Measurements from ENCODE around the gene KANK2. TPM values are rescaled to one million over a fixed set of nuclear protein-coding genes. Genes with fewer than 3 reads are reported as not detected.

Gene KANK2
- total and polyA plus RNA-seq, 5 experiments from 2014 or later: 0.23 to 0.36 TPM; not detected in 3

DNA sequence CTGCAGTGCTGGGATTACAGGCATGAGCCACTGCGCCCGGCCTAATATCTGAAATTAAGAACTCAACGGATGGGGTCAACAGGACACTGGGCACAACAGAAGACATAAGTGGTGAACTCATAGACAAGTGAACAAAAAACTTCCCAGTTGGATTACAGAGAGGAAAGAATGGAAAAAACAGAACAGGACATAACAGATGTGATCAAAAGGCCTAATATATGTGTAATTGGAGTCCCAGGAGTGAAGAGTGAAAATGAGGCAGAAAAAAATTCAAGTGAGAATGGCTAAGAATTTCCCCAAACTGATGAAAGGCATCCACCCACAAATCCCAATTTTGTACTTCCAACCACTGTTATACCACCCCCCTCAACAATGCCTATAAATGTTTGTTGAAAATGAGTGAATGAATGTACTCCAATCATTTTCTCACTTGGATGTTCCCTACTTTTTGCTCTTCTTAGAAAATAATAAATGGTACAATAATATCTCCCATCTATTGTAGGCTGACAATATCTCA is 23.8 kb upstream of the KANK2 start:
- DNase-seq: no peak
- Mint-ChIP-seq H3K36me3 (peaks cover 0 to 15% (median 9%) of the 10 kb centered on the region in 3 donors), H3K4me1 (peaks cover 0 to 2% (median 0%) of the 10 kb centered on the region in 4 donors), H3K9me3 (peaks cover 4 to 25% (median 22%) of the 10 kb centered on the region in 9 donors), H3K4me3 (no peak overlapping the region), H3K27me3 (peaks cover 0 to 24% (median 17%) of the 10 kb centered on the region in 5 donors), H3K27ac (no peak overlapping the region)
- ATAC-seq: no peak
- POLR2A ChIA-PET: no interaction called here

DNA sequence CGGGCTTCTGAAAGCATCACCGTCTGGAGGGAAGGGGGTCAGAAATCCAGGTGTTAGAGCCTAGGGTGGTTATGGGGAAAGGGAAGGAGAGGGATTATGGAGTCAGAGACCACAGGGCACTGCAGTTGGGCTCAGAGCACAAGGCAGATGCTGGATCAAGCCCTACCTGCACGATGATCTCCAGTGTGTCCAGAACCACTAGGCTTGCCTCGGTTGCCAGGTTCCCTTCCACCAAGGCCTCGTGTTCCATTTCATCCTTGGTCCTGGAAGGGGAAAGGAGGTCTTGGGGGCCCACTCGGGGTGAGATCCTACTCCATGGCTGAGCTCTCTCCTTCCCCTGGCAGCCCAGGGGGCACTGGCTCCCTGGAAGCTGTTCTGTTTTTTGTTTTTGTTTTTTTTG is 17.0 kb upstream of the KANK2 start:
- Mint-ChIP-seq H3K4me1 (no peaks in the 10 kb centered on the region), H3K9me3 (peaks cover 0 to 2% (median 0%) of the 10 kb centered on the region in 9 donors), H3K27ac (no peak overlapping the region), H3K4me3 (no peak overlapping the region), H3K36me3 (no peaks in the 10 kb centered on the region), H3K27me3 (peaks cover 1 to 25% (median 18%) of the 10 kb centered on the region in 5 donors)
- no peak for ATAC-seq
- DNase-seq: no peak
- POLR2A ChIA-PET: no interaction called here

DNA sequence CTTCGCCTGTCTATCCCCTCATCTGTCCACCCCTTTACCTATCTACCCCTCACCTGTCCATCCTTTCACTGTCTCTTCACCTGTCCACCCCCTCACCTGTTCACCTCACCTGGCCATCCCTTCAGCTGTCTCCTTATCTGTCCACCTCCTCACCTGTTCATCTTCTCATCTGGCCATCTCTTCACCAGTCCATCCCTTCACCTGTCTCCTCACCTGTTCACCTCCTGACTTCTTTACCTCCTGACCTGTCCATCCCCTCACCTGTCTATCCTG is 13.2 kb upstream of the KANK2 start:
- DNase-seq: no peak
- Mint-ChIP-seq H3K27me3 (peaks cover 1 to 29% (median 16%) of the 10 kb centered on the region in 5 donors), H3K4me1 (peaks cover 0 to 5% (median 0%) of the 10 kb centered on the region in 4 donors), H3K27ac (no peak overlapping the region), H3K4me3 (peak overlapping the region in 1 of 10 donors; percentile 31), H3K36me3 (no peaks in the 10 kb centered on the region), H3K9me3 (no peaks in the 10 kb centered on the region)
- no peak for ATAC-seq
- POLR2A ChIA-PET: interaction anchor here (0.8 kb wide), 1 partner anchor 90 kb away, joined by 5 read pairs; no protein-coding TSS in a partner anchor

DNA sequence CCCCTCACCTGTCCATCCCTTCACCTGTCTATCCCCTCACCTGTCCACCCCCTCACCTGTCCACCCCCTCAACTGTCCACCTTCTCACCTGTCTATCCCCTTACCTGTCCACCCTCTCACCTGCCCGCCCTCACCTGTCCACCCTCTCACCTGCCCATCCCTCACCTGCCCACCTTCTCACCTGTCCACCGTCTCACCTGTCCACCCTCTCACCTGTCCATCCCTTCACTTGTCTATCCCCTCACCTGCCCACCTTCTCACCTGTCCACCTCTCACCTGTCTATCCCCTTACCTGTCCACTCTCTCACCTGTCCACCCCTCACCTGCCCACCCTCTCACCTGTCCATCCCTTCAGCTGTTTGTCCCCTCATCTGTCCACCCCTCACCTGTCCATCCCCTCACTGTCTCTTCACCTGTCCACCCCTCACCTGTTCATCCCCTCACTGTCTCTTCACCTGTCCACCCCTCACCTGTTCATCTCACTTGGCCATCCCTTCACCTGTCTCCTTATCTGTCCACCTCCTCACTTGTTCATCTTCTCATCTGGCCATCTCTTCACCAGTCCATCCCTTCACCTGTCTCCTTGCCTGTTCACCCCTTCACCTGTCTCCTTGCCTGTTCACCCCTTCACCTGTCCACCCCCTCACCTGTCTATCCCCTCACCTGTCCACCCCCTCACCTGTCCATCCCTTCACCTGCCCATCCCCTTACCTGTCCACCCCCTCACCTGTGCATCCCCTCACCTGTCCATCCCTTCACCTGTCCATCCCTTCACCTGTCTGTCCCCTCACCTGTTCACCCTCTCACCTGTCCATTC is 12.7 kb upstream of the KANK2 start:
- no peak for ATAC-seq
- no peak overlapping the region for H3K27ac Mint-ChIP-seq
- peaks cover 0 to 5% (median 0%) of the 10 kb centered on the region in 4 donors for H3K4me1 Mint-ChIP-seq
- no peaks in the 10 kb centered on the region for H3K36me3 Mint-ChIP-seq
- no peak overlapping the region for H3K4me3 Mint-ChIP-seq
- H3K27me3 Mint-ChIP-seq: peaks cover 1 to 25% (median 17%) of the 10 kb centered on the region in 5 donors
- H3K9me3 Mint-ChIP-seq: no peaks in the 10 kb centered on the region
- POLR2A ChIA-PET: interaction anchor here (0.8 kb wide), 1 partner anchor 89 kb away, joined by 5 read pairs; no protein-coding TSS in a partner anchor
- DNase-seq: no peak

DNA sequence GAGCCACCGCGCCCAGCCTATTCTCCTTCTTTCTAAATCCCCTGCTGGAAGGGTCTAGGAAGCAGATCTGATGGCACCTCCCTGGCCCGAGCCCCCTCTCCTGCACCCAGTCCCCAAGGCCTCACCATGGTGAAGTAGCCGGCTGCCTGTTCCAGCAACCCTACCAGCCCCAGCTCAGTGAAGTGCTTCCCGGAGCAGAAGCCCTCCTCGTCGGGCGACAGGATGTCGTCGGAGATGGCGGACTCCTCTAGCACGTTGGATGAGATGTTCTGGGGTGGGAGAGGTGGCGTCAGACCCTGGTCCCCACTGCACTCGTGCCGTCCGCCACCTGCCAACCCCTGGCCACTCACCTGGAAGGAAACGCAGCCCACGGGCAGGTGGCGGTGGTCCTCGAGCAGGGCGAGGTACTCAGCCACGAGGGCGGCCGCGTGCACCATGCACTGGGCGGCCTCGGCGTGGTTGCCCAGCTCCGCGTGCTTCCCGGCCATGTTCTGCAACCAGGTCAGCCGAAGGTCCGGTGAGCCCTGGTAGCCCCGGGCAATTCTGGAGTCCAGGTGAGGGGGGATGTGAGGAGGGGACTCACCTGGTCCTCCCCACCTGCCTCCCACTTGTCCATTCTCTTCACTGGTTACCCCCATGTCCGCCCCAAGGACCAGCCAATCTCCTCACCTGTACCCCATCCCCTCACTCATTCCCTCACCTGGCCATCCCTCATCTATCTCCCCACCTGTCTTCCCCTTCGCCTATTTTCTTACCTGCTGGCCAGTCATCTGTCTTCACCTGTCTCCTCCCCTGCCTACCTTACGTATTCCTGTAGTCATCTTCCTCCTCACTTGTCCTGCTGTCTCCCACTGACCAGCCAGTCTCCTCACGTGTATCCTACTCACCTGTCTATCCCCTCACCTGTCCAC is 11.5 kb upstream of the KANK2 start:
- POLR2A ChIA-PET: no interaction called here
- H3K4me3 Mint-ChIP-seq: no peak overlapping the region
- no peak overlapping the region for H3K27ac Mint-ChIP-seq
- no peaks in the 10 kb centered on the region for H3K36me3 Mint-ChIP-seq
- ATAC-seq (no peak), DNase-seq (no peak)
- H3K9me3 Mint-ChIP-seq: no peaks in the 10 kb centered on the region
- H3K27me3 Mint-ChIP-seq: peaks cover 4 to 28% (median 21%) of the 10 kb centered on the region in 5 donors
- H3K4me1 Mint-ChIP-seq: peaks cover 0 to 9% (median 0%) of the 10 kb centered on the region in 4 donors

DNA sequence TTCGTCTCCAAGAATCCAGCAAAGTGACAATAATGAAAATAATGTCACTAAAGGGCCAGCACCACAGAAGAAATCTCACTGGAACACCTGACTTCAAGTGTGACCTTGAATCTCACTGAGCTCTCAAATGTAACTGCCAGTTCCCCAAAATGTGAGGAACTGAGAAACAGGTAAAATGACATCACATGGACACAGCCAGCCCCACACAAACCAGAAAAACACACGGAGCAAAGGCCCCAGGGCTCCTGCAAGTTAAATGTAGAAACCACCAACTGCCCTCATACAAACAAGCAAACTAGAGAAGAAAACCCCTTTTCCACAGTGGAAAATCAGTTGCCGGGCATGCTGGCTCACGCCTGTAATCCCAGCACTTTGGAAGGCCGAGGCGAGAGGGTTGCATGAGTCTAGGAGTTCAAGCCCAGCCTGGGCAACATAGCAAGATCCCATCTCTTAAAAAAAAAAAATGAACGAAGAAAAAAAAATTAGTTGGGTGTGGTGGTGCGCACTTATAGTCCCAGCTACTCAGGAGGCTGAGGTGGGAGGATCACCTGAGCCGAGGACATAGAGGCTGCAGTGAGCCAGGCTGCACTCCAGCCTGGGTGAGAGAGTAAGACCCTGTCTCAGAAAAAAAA is 8.7 kb upstream of the KANK2 start:
- Mint-ChIP-seq H3K9me3 (no peaks in the 10 kb centered on the region), H3K36me3 (no peaks in the 10 kb centered on the region), H3K27ac (peak overlapping the region in 4 of 10 donors; percentile 14 to 67 (median 40)), H3K27me3 (peaks cover 3 to 31% (median 24%) of the 10 kb centered on the region in 5 donors), H3K4me3 (no peak overlapping the region), H3K4me1 (peaks cover 0 to 9% (median 4%) of the 10 kb centered on the region in 4 donors)
- DNase-seq (no peak), ATAC-seq (no peak)
- POLR2A ChIA-PET: no interaction called here

DNA sequence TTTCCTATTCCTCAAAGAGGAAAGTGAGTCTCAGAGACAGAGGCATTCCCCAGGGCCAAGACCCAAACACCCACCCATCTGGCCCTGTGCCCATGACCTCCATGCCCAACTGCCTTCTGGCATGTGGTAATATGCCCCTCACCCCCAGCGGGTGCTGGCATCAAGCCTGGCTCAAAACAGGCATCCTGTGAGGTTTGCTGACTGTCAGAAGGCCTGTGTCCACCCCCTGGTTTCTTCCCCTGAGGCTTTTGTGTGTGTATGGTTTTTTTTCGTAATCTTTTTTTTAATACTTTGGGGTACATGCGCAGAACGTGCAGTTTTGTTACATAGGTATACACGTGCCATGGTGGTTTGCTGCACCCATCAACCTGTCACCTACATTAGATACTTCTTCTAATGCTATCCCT is 7.6 kb upstream of the KANK2 start:
- Mint-ChIP-seq H3K4me3 (no peak overlapping the region), H3K27ac (peak overlapping the region in 3 of 10 donors; percentile 4 to 65 (median 33)), H3K9me3 (no peaks in the 10 kb centered on the region), H3K27me3 (peaks cover 3 to 31% (median 20%) of the 10 kb centered on the region in 5 donors), H3K4me1 (peaks cover 0 to 9% (median 4%) of the 10 kb centered on the region in 4 donors), H3K36me3 (no peaks in the 10 kb centered on the region)
- no peak for DNase-seq
- POLR2A ChIA-PET: no interaction called here
- no peak for ATAC-seq

DNA sequence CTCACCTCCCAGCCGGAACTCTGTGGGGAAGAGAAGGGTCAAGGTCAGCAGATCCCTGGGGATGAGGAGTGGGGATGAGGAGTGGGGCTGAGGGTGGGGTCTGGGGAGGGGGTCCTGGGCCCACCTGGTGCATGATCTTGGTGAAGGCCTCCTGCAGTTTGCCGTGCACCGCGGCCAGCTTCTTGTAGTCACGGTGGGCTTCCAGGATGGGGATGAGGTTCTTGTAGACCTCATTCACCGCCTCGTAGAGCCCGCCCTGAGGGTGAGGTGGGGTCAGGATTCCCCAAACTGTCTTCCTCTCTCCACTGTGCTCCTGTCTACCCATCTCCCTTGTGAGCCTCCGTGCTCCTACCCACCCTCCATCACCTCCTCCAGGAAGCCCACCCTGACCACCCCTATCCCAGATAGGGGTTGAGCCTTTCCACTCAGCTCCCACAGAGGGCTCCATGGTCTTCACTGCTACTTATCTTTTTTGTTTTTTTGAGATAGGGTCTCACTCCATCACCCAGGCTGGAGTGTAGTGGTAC is 6.8 kb upstream of the KANK2 start:
- Mint-ChIP-seq H3K27ac (peak overlapping the region in 1 of 10 donors; percentile 35), H3K4me3 (no peak overlapping the region), H3K36me3 (no peaks in the 10 kb centered on the region), H3K4me1 (peaks cover 0 to 9% (median 4%) of the 10 kb centered on the region in 4 donors), H3K9me3 (no peaks in the 10 kb centered on the region), H3K27me3 (peaks cover 3 to 31% (median 20%) of the 10 kb centered on the region in 5 donors)
- POLR2A ChIA-PET: no interaction called here
- ATAC-seq (no peak), DNase-seq (peak in 1 of 10 donors; percentile 19)

DNA sequence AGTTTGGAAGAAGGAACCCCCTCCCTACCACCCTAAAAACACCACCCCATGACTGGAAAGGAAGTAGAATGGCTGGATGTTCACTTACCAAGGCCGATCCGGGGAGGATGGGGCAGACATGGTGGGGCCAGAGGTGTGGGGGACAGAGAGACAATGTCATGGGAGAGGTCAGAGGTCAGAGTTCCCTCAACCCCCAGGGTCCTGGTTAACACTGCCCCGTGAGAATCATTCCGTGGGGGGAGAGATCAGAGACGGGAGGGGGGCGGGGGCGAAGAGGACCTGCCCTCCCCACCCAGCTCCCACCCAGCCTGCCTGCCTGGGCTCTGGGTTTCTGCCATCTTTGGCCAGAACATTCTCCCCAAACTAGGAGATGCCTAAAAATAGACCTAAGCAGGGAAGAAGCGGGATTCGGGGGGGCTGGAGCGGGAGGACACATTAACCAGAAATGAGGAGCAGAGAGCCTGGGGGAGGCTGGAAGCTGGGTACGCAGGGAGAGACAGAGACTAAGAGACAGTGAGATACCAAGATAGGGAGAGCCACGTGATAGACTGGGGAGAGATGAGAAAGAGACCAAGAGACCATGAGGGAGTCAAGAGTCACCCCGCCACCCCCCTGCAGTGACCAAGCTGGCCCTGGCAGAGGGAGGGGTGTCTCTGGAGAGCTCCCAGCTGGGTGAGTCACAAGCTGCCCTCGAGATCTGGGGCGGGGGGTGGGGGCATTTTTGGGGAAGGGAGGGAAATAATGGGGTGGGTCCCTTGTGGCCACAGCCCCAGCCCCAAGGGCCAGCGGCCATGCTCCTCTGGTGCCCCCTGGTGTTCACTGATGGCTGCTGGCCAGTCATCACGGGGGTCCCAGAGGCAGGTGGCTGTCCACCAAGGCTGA is 6.1 kb upstream of the KANK2 start:
- H3K4me1 Mint-ChIP-seq: peaks cover 0 to 9% (median 4%) of the 10 kb centered on the region in 4 donors
- POLR2A ChIA-PET: no interaction called here
- H3K27ac Mint-ChIP-seq: peak overlapping the region in 1 of 10 donors; percentile 53
- ATAC-seq: peak in 1 of 2 donors; percentile 39
- H3K9me3 Mint-ChIP-seq: no peaks in the 10 kb centered on the region
- no peak overlapping the region for H3K4me3 Mint-ChIP-seq
- DNase-seq: peak in 4 of 10 donors; percentile 18 to 52 (median 26)
- peaks cover 3 to 31% (median 20%) of the 10 kb centered on the region in 5 donors for H3K27me3 Mint-ChIP-seq
- H3K36me3 Mint-ChIP-seq: no peaks in the 10 kb centered on the region

DNA sequence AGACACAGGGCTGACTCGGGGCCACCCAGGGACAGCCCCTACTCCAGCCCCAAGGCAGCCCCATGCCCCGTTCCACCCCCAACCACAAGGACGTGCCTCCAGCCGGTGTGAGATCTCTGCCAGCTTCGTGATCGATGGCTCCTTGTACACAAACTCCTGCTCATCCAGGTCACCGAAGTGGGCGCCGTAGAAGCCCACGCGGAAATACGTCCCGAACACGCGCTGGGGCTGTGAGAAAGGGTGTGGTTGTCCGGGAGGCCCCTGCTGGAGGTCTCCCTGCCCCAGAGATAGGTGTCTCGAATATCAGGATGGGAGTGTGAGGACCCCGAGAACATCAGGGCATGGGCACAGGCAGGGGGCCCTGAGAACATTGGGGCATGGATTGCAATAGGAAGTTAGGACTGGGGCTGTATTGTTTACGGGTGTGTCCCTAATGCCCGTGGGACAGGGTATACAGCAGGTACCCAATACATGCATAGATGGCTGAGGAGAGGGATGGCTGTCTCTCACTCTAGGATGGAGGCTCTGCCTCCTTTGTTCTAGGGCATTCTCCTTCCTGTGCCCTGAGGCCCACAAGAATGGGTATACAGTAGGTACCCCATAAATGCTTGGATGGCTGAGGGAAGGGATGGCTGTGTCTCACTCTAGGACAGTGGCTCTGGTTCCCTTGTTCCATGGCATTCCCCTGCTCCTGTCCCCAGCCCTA is 5.3 kb upstream of the KANK2 start:
- no peak for ATAC-seq
- no peaks in the 10 kb centered on the region for H3K9me3 Mint-ChIP-seq
- POLR2A ChIA-PET: no interaction called here
- H3K4me1 Mint-ChIP-seq: peaks cover 0 to 11% (median 5%) of the 10 kb centered on the region in 4 donors
- H3K27me3 Mint-ChIP-seq: peaks cover 3 to 31% (median 20%) of the 10 kb centered on the region in 5 donors
- H3K27ac Mint-ChIP-seq: peak overlapping the region in 2 of 10 donors; percentile 51 to 53
- H3K4me3 Mint-ChIP-seq: no peak overlapping the region
- DNase-seq: no peak
- no peaks in the 10 kb centered on the region for H3K36me3 Mint-ChIP-seq

DNA sequence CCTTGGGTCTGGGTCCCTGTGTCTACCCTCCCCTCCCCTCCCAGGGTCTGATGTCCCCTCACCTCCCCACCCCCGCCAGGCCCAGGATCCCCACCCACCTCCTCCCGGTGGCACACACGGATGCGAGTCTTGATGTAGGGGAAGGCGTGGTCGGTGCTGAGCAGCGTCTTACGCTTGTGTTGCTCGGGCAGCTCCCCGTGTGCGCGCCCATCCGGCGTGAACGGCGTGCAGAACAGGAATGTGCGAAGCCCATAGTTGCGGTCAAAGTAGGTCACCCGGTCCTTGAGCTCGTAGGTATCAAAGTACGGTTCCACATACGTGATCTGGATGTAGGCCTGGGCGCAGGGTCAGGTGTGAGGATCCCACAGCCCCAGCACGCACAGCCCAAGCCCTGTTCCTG is 4.4 kb upstream of the KANK2 start:
- ATAC-seq (no peak), DNase-seq (no peak)
- no peaks in the 10 kb centered on the region for H3K9me3 Mint-ChIP-seq
- no peak overlapping the region for H3K4me3 Mint-ChIP-seq
- H3K4me1 Mint-ChIP-seq: peaks cover 0 to 11% (median 6%) of the 10 kb centered on the region in 4 donors
- H3K27me3 Mint-ChIP-seq: peaks cover 3 to 33% (median 20%) of the 10 kb centered on the region in 5 donors
- POLR2A ChIA-PET: no interaction called here
- H3K36me3 Mint-ChIP-seq: no peaks in the 10 kb centered on the region
- no peak overlapping the region for H3K27ac Mint-ChIP-seq
